Activated naive CD4-positive, alpha-beta T cell treated with anti-CD3 and anti-CD28 coated beads, Interleukin-2, amount 50 U/mL, for 72 hours (primary cell): ENCODE measurements around the gene OLA1. TPM values are rescaled to one million over a fixed set of nuclear protein-coding genes. Genes with fewer than 3 reads are reported as not detected.
"Not testable (repeated sequence)": the region's sequence is repeated elsewhere in the genome, so short reads cannot be mapped to it uniquely, and the experiment has no call there.

ENCODE experiments used
- ATAC-seq, 2 donors: fragments of 150-1000 bp; cut with Tn5 transposase; 2 replicates each; pipeline ENCODE4 v1.10.0; 2021; ENCODE audit warnings: mild to moderate bottlenecking in 2 of 2, moderate library complexity in 2 of 2
- DNase-seq, 2 donors: peaks; one replicate each; pipeline ENCODE4 v3.0.0; 2021 to 2022; ENCODE audit warnings: low spot score in 2 of 2
- H3K27ac Mint-ChIP-seq, 2 donors: one replicate each; pipeline ENCODE4 v1.8.0; 2022; ENCODE audit warnings: mild to moderate bottlenecking in 2 of 2, mixed read lengths in 2 of 2
- H3K36me3 Mint-ChIP-seq, 2 donors: one replicate each; pipeline ENCODE4 v1.8.0; 2022; ENCODE audit warnings: mixed read lengths in 2 of 2
- H3K9me3 Mint-ChIP-seq, 2 donors: one replicate each; pipeline ENCODE4 v1.8.0; 2022; ENCODE audit warnings: mixed read lengths in 2 of 2
- total RNA-seq, 2 donors: library from RNA; stranded (reverse); gene quantifications; one replicate each; pipeline ENCODE4 v1.2.3, GENCODE V29; 2022

The OLA1 gene
- 100 to 1,000 TPM; 128 to 139 TPM for total RNA-seq

- H3K27ac Mint-ChIP-seq, result peak within 1 kb of the TSS; percentile 89 to 93
- ATAC-seq (peak; percentile 97 to 98), DNase-seq (peak; percentile 97 to 98)
- H3K36me3 Mint-ChIP-seq, result peaks cover 9 to 17% of the 10 kb centered on the region in 2 donors
- no peaks in the 10 kb centered on the region for H3K9me3 Mint-ChIP-seq
These were observed at the start of gene OLA1 for GRCh38 chr2:174248187-174248997. Gene OLA1, minus strand, starts transcription at chr2:174248532. Its CDS starts 1,717 bp downstream, at chr2:174246815.

GRCh38 chr2:174292908-174293307, 44.6 kb upstream of the OLA1 start:
- Mint-ChIP-seq H3K9me3 (no peaks in the 10 kb centered on the region), H3K27ac (no peak overlapping the region), H3K36me3 (peaks cover 0 to 5% of the 10 kb centered on the region in 2 donors)
- ATAC-seq, result no peak
- DNase-seq, result no peak

GRCh38 chr2:174286172-174286571, 37.8 kb upstream of the OLA1 start:
- ATAC-seq (no peak), DNase-seq (no peak)
- peaks cover 0 to 5% of the 10 kb centered on the region in 2 donors for H3K36me3 Mint-ChIP-seq
- H3K27ac Mint-ChIP-seq, result no peak overlapping the region
- no peaks in the 10 kb centered on the region for H3K9me3 Mint-ChIP-seq

- DNase-seq (no peak), ATAC-seq (no peak)
- no peaks in the 10 kb centered on the region for H3K36me3 Mint-ChIP-seq
- no peaks in the 10 kb centered on the region for H3K9me3 Mint-ChIP-seq
- H3K27ac Mint-ChIP-seq, result no peak overlapping the region
These were observed 34.1 kb upstream of the OLA1 start for GRCh38 chr2:174282441-174282840.

GRCh38 chr2:174281736-174282135, 33.4 kb upstream of the OLA1 start:
- Mint-ChIP-seq H3K27ac (no peak overlapping the region), H3K36me3 (no peaks in the 10 kb centered on the region), H3K9me3 (no peaks in the 10 kb centered on the region)
- ATAC-seq, result no peak
- DNase-seq, result no peak

GRCh38 chr2:174280596-174280995, 32.3 kb upstream of the OLA1 start:
- no peaks in the 10 kb centered on the region for H3K9me3 Mint-ChIP-seq
- no peak overlapping the region for H3K27ac Mint-ChIP-seq
- no peaks in the 10 kb centered on the region for H3K36me3 Mint-ChIP-seq
- DNase-seq (no peak), ATAC-seq (no peak)

GRCh38 chr2:174270263-174270662, 21.9 kb upstream of the OLA1 start:
- not testable (repeated sequence) for DNase-seq, H3K36me3 Mint-ChIP-seq, H3K27ac Mint-ChIP-seq, ATAC-seq, H3K9me3 Mint-ChIP-seq

GRCh38 chr2:174266288-174266687, 18.0 kb upstream of the OLA1 start:
- Mint-ChIP-seq H3K36me3 (peaks cover 0 to 5% of the 10 kb centered on the region in 2 donors), H3K27ac (no peak overlapping the region), H3K9me3 (no peaks in the 10 kb centered on the region)
- no peak for ATAC-seq
- no peak for DNase-seq

GRCh38 chr2:174263997-174264396, 15.7 kb upstream of the OLA1 start:
- ATAC-seq (no peak), DNase-seq (no peak)
- H3K36me3 Mint-ChIP-seq, result peaks cover 0 to under 1% of the 10 kb centered on the region in 2 donors
- H3K27ac Mint-ChIP-seq, result no peak overlapping the region
- H3K9me3 Mint-ChIP-seq, result no peaks in the 10 kb centered on the region

GRCh38 chr2:174259981-174260380, 11.6 kb upstream of the OLA1 start:
- no peaks in the 10 kb centered on the region for H3K9me3 Mint-ChIP-seq
- H3K36me3 Mint-ChIP-seq, result no peaks in the 10 kb centered on the region
- no peak overlapping the region for H3K27ac Mint-ChIP-seq
- ATAC-seq (no peak), DNase-seq (no peak)

GRCh38 chr2:174254267-174254666, 5.9 kb upstream of the OLA1 start:
- DNase-seq (no peak), ATAC-seq (peak; percentile 18 to 43)
- Mint-ChIP-seq H3K36me3 (no peaks in the 10 kb centered on the region), H3K9me3 (no peaks in the 10 kb centered on the region), H3K27ac (no peak overlapping the region)

- no peak for ATAC-seq
These were observed 763 bp upstream of the OLA1 start for GRCh38 chr2:174248998-174249592.

GRCh38 chr2:174247474-174248186, 702 bp downstream of the OLA1 start:
- Mint-ChIP-seq H3K36me3 (peaks cover 10 to 23% of the 10 kb centered on the region in 2 donors), H3K27ac (peak overlapping the region; percentile 89 to 93), H3K9me3 (no peaks in the 10 kb centered on the region)
- no peak for ATAC-seq
- DNase-seq, result peak in 1 of 2 donors; percentile 13

More at GRCh38 chr2:174248998-174249592, 763 bp upstream of the OLA1 start:
- Mint-ChIP-seq H3K36me3 (peaks cover 9 to 10% of the 10 kb centered on the region in 2 donors), H3K9me3 (no peaks in the 10 kb centered on the region), H3K27ac (peak overlapping the region; percentile 82 to 89)
- DNase-seq, result no peak

GRCh38 chr2:174246944-174247381, 1.4 kb downstream of the OLA1 start:
- DNase-seq, result no peak

GRCh38 chr2:174245628-174246027, 2.7 kb downstream of the OLA1 start:
- not testable (repeated sequence) for DNase-seq, ATAC-seq, H3K9me3 Mint-ChIP-seq
- H3K36me3 Mint-ChIP-seq, result peaks cover 24 to 41% of the 10 kb centered on the region in 2 donors
- peak overlapping the region in 1 of 2 donors; percentile 22 for H3K27ac Mint-ChIP-seq

More at GRCh38 chr2:174246944-174247381, 1.4 kb downstream of the OLA1 start:
- Mint-ChIP-seq H3K36me3 (peaks cover 17 to 29% of the 10 kb centered on the region in 2 donors), H3K9me3 (no peaks in the 10 kb centered on the region), H3K27ac (peak overlapping the region in 1 of 2 donors; percentile 89)
- ATAC-seq, result no peak

- H3K36me3 Mint-ChIP-seq, result peaks cover 24 to 47% of the 10 kb centered on the region in 2 donors
- no peak for DNase-seq
- no peaks in the 10 kb centered on the region for H3K9me3 Mint-ChIP-seq
- ATAC-seq, result no peak
- peak overlapping the region in 1 of 2 donors; percentile 22 for H3K27ac Mint-ChIP-seq
These were observed 3.3 kb downstream of the OLA1 start for GRCh38 chr2:174245065-174245464.

GRCh38 chr2:174243812-174244211, 4.5 kb downstream of the OLA1 start:
- H3K36me3 Mint-ChIP-seq, result peaks cover 24 to 48% of the 10 kb centered on the region in 2 donors
- no peak for ATAC-seq
- no peaks in the 10 kb centered on the region for H3K9me3 Mint-ChIP-seq
- DNase-seq, result no peak
- no peak overlapping the region for H3K27ac Mint-ChIP-seq
